SK-N-MC (cell line): ENCODE data around the gene PGAM1.
A peak's percentile ranks its signal among the peaks of the same experiment; 100 is the strongest.

Experiments
- EZH2 ChIP-seq: fragments of 200-600 bp; sonication (generic); IDR thresholded peaks from one replicate; pipeline ENCODE4 v1.6.1; 2017; ENCODE audit warnings: antibody characterized with exemption
- POLR2AphosphoS5 ChIP-seq: IDR thresholded peaks from 2 replicates; pipeline ENCODE4 v1.6.1; 2012; ENCODE audit warnings: mild to moderate bottlenecking, low read depth, low read length, borderline replicate concordance

- TF ChIP-seq EZH2 (no peak), POLR2AphosphoS5 (peak; percentile 4)
Measured at GRCh38 chr10:97434557-97434956, 8.6 kb downstream of the PGAM1 start.
